ENCODE measurements around the gene DOHH.

- TF ChIP-seq EP300 (IDR thresholded peaks at IDR 0.05) (no peak), POLR2AphosphoS5 (IDR thresholded peaks at IDR 0.05) (no peak)
Measured at GRCh38 chr19:3494051-3494450, 6.4 kb downstream of the DOHH start.

Data from sigmoid colon (tissue), 4 donors.